H1 (cell line): Measurements from ENCODE around the gene TOP3A.

Source experiments
- CTCF ChIP-seq, 3 experiments: IDR thresholded peaks; 1 replicate in 2 of 3; 2 replicates in 1 of 3; pipeline versions ENCODE4 v1.5.1 to v1.6.1; 2011; ENCODE audit warnings: low read length in 3 of 3, mild to moderate bottlenecking in 3 of 3, inconsistent platforms in 2 of 3, low read depth in 1 of 3, moderate library complexity in 1 of 3; ENCODE audit not compliant: insufficient read depth in 1 of 3; ENCODE audit errors: control extremely low read depth in 1 of 3
- EP300 ChIP-seq, 2 experiments: IDR thresholded peaks; 1 replicate in 1 of 2; 2 replicates in 1 of 2; pipeline ENCODE4 v1.6.1; 2011 to 2012; ENCODE audit warnings: low read depth in 2 of 2, low read length in 2 of 2, mild to moderate bottlenecking in 2 of 2, borderline replicate concordance in 1 of 2, inconsistent platforms in 1 of 2, moderate library complexity in 1 of 2
- EZH2 ChIP-seq: fragments of 200-600 bp; sonication (generic); IDR thresholded peaks from 2 replicates; pipeline ENCODE4 v1.7.1; 2012; ENCODE audit warnings: low read depth, mild to moderate bottlenecking, moderate library complexity, low read length, inconsistent platforms; ENCODE audit not compliant: severe bottlenecking
- HDAC6 ChIP-seq: IDR thresholded peaks from one replicate; pipeline ENCODE4 v1.7.1; 2012; ENCODE audit warnings: low read depth, mild to moderate bottlenecking, inconsistent platforms, low read length, moderate library complexity
- JUN ChIP-seq: IDR thresholded peaks from 2 replicates; pipeline ENCODE4 v1.6.1; 2011; ENCODE audit warnings: low read depth, mild to moderate bottlenecking, improper control_type of control experiment, low read length
- MAX ChIP-seq: IDR thresholded peaks from 2 replicates; pipeline ENCODE4 v1.6.1; 2012; ENCODE audit warnings: inconsistent platforms
- POLR2A ChIP-seq, 2 experiments: IDR thresholded peaks; 1 replicate in 1 of 2; 2 replicates in 1 of 2; pipeline ENCODE4 v1.6.1; 2011; ENCODE audit warnings: low read depth in 2 of 2, low read length in 2 of 2, mild to moderate bottlenecking in 2 of 2; ENCODE audit errors: control extremely low read depth in 1 of 2
- POLR2AphosphoS5 ChIP-seq: IDR thresholded peaks from 2 replicates; pipeline ENCODE4 v1.6.1; 2011; ENCODE audit warnings: low read depth, low read length
- POU5F1 ChIP-seq: IDR thresholded peaks from 2 replicates; pipeline ENCODE4 v1.6.1; 2011; ENCODE audit warnings: low read depth, mild to moderate bottlenecking, low read length, moderate library complexity
- TAF1 ChIP-seq: IDR thresholded peaks from 2 replicates; pipeline ENCODE4 v1.6.1; 2011; ENCODE audit warnings: mild to moderate bottlenecking, low read depth, low read length
- TEAD4 ChIP-seq: IDR thresholded peaks from 2 replicates; pipeline ENCODE4 v1.6.1; 2012; ENCODE audit warnings: low read depth, low read length, inconsistent platforms, mixed read lengths

- TF ChIP-seq TEAD4 = no peak
- no peak for TF ChIP-seq EZH2
- TF ChIP-seq CTCF (IDR thresholded peaks at IDR 0.05; ENCODE audit: control extremely low read depth in 1 of 3, insufficient read depth in 1 of 3, low read depth in 1 of 3, low read length in 3 of 3) = peak in 2 of 3 experiments; percentile 22 to 31; a peak in 2 of 4 replicates
- TF ChIP-seq POU5F1 = no peak
- TF ChIP-seq MAX = no peak
- TF ChIP-seq POLR2A (IDR thresholded peaks at IDR 0.05; ENCODE audit: control extremely low read depth in 1 of 2, low read depth in 2 of 2, low read length in 2 of 2) = no peak
- TF ChIP-seq TAF1 = no peak
- TF ChIP-seq JUN = no peak
- no peak for TF ChIP-seq POLR2AphosphoS5
- no peak for TF ChIP-seq HDAC6
- no peak for TF ChIP-seq EP300 (IDR thresholded peaks at IDR 0.05; ENCODE audit: borderline replicate concordance in 1 of 2, low read depth in 2 of 2, low read length in 2 of 2)
These were observed 8.2 kb upstream of the TOP3A start for GRCh38 chr17:18323007-18323406.
